ENCODE data around the gene HSPA6. TPM values are rescaled to one million over a fixed set of nuclear protein-coding genes. Genes with fewer than 3 reads are reported as not detected.
"Not testable (repeated sequence)": the region's sequence is repeated elsewhere in the genome, so short reads cannot be mapped to it uniquely, and the experiment has no call there.

The HSPA6 gene
- total and polyA plus RNA-seq, 12 donors = 0.61 to 12.8 (median 3.7) TPM

DNA sequence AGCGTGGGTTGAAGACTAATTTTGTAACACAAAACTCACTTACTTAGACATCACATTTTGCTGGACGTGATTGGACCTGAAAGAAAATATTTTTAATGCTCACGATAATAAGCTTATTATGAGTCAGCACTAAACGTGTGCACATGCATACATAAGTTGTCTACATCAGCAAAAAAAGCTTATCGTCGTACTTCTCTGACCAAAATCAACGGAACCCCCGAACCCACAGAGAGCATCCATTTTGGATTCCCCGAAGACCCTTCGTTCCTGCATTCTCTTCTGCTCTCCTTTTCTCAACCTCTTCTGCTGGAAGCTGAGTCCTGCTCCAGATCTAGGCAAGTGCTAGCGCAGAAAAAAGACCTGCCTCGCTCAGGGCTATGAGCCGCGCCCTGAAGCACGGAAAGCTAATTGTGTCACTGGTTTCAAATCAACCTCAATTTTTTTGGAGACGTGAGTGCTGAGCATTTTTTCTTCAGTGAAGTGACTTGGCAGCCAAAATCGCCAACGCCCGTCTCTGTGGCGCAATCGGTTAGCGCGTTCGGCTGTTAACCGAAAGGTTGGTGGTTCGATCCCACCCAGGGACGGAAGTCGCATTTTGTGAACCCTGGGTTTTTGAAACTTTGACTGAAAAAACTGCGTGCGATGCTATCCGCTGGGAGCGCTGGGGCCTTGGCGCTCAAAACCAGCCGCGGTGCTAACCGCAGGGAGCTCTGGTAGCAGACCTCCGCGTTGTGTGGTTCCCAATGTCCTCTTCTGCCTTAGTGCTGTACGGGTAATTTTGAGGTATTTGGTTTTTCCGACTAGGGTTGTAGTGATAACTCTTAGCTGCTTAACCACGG is 15.6 kb downstream of the HSPA6 start:
- H3K9me3 ChIP-seq (replicated peaks in 1 of 3); H3K36me3 ChIP-seq (replicated peaks in 1 of 2); H3K4me1 ChIP-seq (replicated peaks in 1 of 2); H3K27me3 ChIP-seq; intact Hi-C loops (cut with DNase I): not testable (repeated sequence)
- WGBS, 4 donors = 2 to 6% (median 3%) methylated on average over 19 to 41 of the region's 41 CpGs
- peak overlapping the region in 1 of 4 donors; percentile 42 for H3K4me3 ChIP-seq
- peak overlapping the region in 3 of 5 donors; percentile 36 to 74 (median 63) for H3K27ac ChIP-seq
- DNase-seq = peak; percentile 52 to 87 (median 67)

DNA sequence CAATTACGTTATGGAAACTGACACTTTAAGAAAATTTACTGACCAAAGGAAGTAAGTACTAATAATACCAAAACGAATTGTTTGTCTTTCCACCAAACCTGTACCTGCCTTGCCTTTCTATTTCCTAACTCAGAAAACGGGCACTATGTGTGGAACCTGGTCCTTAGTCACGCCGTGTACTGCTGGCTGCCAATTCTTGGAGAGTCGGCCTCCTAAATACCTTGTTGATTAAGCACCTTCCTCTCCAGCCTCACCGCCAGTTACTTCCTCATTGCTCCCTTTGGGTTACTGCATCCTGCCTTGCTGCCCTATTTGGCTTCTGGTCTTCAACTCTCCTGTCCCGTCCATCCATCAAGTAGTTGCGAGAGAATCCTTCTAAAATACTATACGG is 16.2 kb downstream of the HSPA6 start:
- 49 to 62% (median 52%) methylated on average over 10 of the region's 10 CpGs for WGBS, 4 donors
- H3K36me3 ChIP-seq (replicated peaks in 1 of 2); H3K4me1 ChIP-seq (replicated peaks in 1 of 2); H3K27me3 ChIP-seq; DNase-seq; H3K9me3 ChIP-seq (replicated peaks in 1 of 3); intact Hi-C loops (cut with DNase I): not testable (repeated sequence)
- peak overlapping the region in 1 of 4 donors; percentile 42 for H3K4me3 ChIP-seq
- H3K27ac ChIP-seq = peak overlapping the region in 2 of 5 donors; percentile 63 to 74

- intact Hi-C loops (cut with DNase I); H3K4me1 ChIP-seq (replicated peaks in 1 of 2); H3K27me3 ChIP-seq; H3K36me3 ChIP-seq (replicated peaks in 1 of 2); H3K9me3 ChIP-seq (replicated peaks in 1 of 3); H3K27ac ChIP-seq; DNase-seq; H3K4me3 ChIP-seq: not testable (repeated sequence)
- WGBS, 4 donors = 63 to 74% (median 71%) methylated on average over 5 of the region's 5 CpGs
Measured at GRCh38 chr1:161542091-161542559, 17.8 kb downstream of the HSPA6 start.

DNA sequence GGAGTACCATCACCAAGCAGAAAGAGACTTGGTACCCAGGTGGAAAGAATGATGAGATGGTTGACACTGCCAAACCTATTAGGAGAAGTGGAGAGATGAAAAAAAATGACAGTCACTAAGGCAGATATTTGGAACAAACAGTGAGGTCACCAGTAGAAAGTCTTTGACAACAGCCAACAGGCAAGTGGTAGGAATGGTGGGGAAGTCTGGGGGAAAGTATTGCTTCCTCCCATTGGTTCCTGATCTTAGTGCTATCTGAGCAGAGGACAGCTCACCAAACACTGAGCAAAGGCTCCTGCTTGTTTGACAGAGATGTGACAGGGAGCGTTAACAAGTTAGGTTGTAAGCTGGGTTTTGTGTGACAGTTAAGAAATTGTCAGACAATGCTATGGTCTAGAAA is 18.8 kb downstream of the HSPA6 start:
- H3K36me3 ChIP-seq (replicated peaks in 1 of 2); H3K4me3 ChIP-seq; H3K27ac ChIP-seq; H3K4me1 ChIP-seq (replicated peaks in 1 of 2); H3K9me3 ChIP-seq (replicated peaks in 1 of 3); DNase-seq; intact Hi-C loops (cut with DNase I); H3K27me3 ChIP-seq: not testable (repeated sequence)
- WGBS, 4 donors = 76 to 85% (median 84%) methylated on average over 1 of the region's 1 CpG

DNA sequence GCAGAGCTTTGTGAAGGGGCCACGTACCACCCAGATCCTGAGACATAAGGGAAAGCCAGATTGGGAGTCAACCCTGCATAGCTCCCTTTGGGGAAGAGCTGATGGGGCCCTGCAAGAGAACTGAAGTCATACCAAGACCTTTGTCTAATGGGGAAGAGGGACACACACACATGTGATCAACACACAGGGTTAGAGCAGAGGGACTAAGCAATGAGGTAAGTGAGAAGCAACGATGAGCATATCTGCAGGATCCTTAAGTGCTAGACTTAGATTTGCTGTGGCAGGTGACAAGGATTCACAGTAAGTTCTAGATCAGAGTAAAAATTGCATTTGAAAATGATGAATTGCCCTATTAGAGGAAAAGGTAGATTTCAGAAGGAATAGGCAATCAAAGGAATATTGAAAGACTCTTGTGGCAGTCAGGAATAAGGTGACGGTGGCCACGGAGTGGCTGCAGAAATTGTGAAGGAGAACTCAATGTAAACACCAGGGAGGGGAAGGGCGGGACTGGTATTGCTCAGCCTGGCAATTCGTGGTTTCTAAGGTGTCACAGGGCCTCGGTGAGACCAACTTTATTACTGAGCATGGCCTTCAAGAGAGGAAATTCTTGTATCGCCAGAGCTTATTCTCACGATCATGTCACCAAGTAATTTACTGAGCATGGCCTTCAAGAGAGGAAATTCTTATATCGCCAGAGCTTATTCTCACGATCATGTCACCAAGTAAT is 20.8 kb downstream of the HSPA6 start:
- H3K36me3 ChIP-seq (replicated peaks in 1 of 2); H3K27me3 ChIP-seq; H3K4me1 ChIP-seq (replicated peaks in 1 of 2); DNase-seq; intact Hi-C loops (cut with DNase I); H3K9me3 ChIP-seq (replicated peaks in 1 of 3): not testable (repeated sequence)
- WGBS, 4 donors = 69 to 73% (median 71%) methylated on average over 9 to 11 of the region's 11 CpGs
- Histone ChIP-seq H3K4me3 (peak overlapping the region in 1 of 4 donors; percentile 23), H3K27ac (peak overlapping the region in 1 of 5 donors; percentile 28)

DNA sequence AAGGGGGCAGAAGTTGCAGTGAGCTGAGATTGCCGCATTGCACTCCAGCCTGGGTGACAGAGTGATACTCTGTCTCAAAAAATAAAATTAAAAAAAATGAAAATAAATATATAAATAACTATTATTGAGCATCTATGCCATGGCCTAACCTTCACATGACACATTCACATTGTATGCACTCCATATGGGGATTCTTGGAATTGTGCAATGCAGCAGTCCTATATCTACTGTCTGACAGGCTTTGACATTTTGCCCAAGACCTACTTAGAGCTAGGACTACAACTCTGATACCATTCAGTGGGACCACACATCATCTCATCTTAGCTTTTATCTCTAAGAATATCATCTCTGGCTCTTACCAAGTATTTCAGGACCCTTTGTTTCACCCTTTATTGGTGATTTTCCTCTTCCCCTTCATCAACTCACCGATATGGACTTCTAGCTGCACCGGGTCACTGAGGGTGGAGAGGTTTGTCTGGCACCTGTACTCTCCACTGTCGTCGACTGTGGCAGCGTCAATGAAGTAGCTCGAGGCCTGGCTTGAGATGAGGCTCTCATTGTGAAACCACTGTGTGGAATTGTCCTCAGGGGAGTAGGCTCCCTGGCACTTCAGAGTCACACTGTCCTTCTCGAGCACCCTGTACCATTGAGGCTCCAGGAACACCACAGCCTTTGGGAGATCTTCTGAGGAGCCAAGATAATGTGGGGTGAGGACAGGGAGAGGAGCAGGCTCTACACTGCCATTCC is 23.8 kb downstream of the HSPA6 start:
- WGBS, 4 donors = 84 to 89% (median 87%) methylated on average over 1 to 8 of the region's 8 CpGs
- H3K27ac ChIP-seq; H3K36me3 ChIP-seq (replicated peaks in 1 of 2); DNase-seq; H3K9me3 ChIP-seq (replicated peaks in 1 of 3); H3K27me3 ChIP-seq; H3K4me1 ChIP-seq (replicated peaks in 1 of 2); intact Hi-C loops (cut with DNase I): not testable (repeated sequence)
- H3K4me3 ChIP-seq = peak overlapping the region in 1 of 4 donors; percentile 17

DNA sequence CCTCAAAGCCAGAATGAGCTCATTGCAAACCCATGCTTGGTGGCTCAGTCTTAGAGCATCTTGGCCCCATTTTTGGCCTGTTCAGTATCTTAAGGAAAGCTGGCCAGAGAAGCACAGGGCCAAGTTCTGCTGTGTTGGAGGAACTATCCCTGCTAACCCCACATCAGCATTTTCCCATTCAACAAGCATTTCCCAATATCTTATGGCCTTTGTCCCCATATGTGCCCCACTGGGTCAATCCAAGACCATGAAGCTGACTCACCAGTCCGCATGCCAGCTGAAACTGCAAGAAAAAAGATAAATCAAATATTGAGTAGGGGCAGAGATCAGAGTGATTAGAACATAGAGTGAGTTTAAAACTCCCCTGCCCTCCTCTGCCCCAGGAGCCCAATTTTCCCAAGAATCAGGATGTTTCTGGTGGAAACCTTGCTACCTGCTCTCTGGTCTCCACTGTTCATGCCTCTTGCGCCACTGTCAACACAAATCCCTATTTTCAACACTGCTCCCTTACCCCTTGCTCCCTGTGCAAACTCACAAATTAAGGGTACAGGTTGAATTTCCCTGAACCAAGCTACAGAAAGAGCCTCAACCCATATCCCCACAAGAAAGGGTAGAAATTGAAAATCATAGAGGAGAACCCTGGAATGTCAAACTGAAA is 24.5 kb downstream of the HSPA6 start:
- WGBS, 4 donors = 46 to 69% (median 60%) methylated on average over 1 of the region's 2 CpGs
- peak overlapping the region in 3 of 5 donors; percentile 32 to 72 (median 44) for H3K27ac ChIP-seq
- H3K9me3 ChIP-seq (replicated peaks in 1 of 3); intact Hi-C loops (cut with DNase I); H3K4me3 ChIP-seq; DNase-seq; H3K4me1 ChIP-seq (replicated peaks in 1 of 2); H3K27me3 ChIP-seq; H3K36me3 ChIP-seq (replicated peaks in 1 of 2): not testable (repeated sequence)

All from adrenal gland (tissue), 12 donors.